Activated naive CD8-positive, alpha-beta T cell treated with anti-CD3 and anti-CD28 coated beads for 36 hours (primary cell): ENCODE data around the gene TICAM1. TPM values are rescaled to one million over a fixed set of nuclear protein-coding genes. Genes with fewer than 3 reads are reported as not detected.
A peak's percentile ranks its signal among the peaks of the same experiment; 100 is the strongest.
"Not testable (repeated sequence)": the region's sequence is repeated elsewhere in the genome, so short reads cannot be mapped to it uniquely, and the experiment has no call there.

Source experiments
- DNase-seq: peaks from one replicate; pipeline ENCODE4 v3.0.0; 2021
- H3K27ac Mint-ChIP-seq: one replicate; pipeline ENCODE4 v1.8.0; 2022; ENCODE audit warnings: mild to moderate bottlenecking, moderate library complexity, mixed read lengths
- H3K27me3 Mint-ChIP-seq: one replicate; pipeline ENCODE4 v1.8.0; 2022; ENCODE audit warnings: mild to moderate bottlenecking, mixed read lengths
- H3K36me3 Mint-ChIP-seq: one replicate; pipeline ENCODE4 v1.8.0; 2021; ENCODE audit warnings: mild to moderate bottlenecking, mixed read lengths
- H3K4me1 Mint-ChIP-seq: one replicate; pipeline ENCODE4 v1.8.0; 2021; ENCODE audit warnings: mixed read lengths
- H3K4me3 Mint-ChIP-seq: one replicate; pipeline ENCODE4 v1.8.0; 2022; ENCODE audit warnings: mild to moderate bottlenecking, moderate library complexity, mixed read lengths
- H3K9me3 Mint-ChIP-seq: one replicate; pipeline ENCODE4 v1.8.0; 2022; ENCODE audit warnings: mixed read lengths
- total RNA-seq, 2 experiments: library from RNA; stranded (reverse); gene quantifications; one replicate each; pipeline ENCODE4 v1.2.3, GENCODE V29; 2021

TICAM1 gene
- total RNA-seq, 2 experiments from 2014 or later = 18.4 to 19.5 TPM

GRCh38 chr19:4801085-4801619 lies 30.4 kb downstream of the TICAM1 start:
- no peak overlapping the region for H3K4me3 Mint-ChIP-seq

GRCh38 chr19:4800591-4801081 lies 30.9 kb downstream of the TICAM1 start:
- Mint-ChIP-seq H3K27ac (no peak overlapping the region), H3K27me3 (no peaks in the 10 kb centered on the region), H3K4me1 (peaks cover 11% of the 10 kb centered on the region), H3K36me3 (peaks cover 17% of the 10 kb centered on the region), H3K9me3 (no peaks in the 10 kb centered on the region), H3K4me3 (no peak overlapping the region)
- no peak for DNase-seq

More at GRCh38 chr19:4801085-4801619, 30.4 kb downstream of the TICAM1 start:
- Mint-ChIP-seq H3K36me3 (peaks cover 17% of the 10 kb centered on the region), H3K4me1 (peaks cover 7% of the 10 kb centered on the region), H3K9me3 (no peaks in the 10 kb centered on the region), H3K27ac (no peak overlapping the region), H3K27me3 (no peaks in the 10 kb centered on the region)
- DNase-seq = no peak

DNA sequence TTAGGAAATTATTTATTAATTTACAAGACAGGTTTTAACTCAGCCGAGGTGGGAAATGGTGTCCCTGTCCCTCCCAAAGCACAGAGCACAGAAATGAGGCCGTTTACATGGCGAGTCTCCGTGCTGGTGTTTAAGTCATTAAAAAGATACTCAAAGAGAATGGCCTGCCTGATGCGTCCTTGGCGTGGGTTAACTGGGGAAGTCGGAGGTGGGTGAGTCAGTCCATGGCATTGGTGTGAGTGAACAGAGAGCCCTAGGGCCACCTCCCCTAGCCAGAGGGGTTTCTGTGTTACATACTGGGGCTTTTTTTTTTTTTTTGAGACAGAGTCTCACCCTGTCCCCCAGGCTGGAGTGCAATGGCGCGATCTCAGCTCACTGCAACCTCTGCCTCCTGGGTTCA lies 36.1 kb downstream of the TICAM1 start:
- Mint-ChIP-seq H3K27ac (peak overlapping the region; percentile 72), H3K4me3 (peak overlapping the region; percentile 55), H3K27me3 (no peaks in the 10 kb centered on the region), H3K36me3 (peaks cover 36% of the 10 kb centered on the region), H3K9me3 (no peaks in the 10 kb centered on the region), H3K4me1 (peaks cover 33% of the 10 kb centered on the region)
- no peak for DNase-seq

- no peaks in the 10 kb centered on the region for H3K27me3 Mint-ChIP-seq
- H3K4me1 Mint-ChIP-seq = peaks cover 33% of the 10 kb centered on the region
- H3K36me3 Mint-ChIP-seq = peaks cover 36% of the 10 kb centered on the region
- no peaks in the 10 kb centered on the region for H3K9me3 Mint-ChIP-seq
- H3K27ac Mint-ChIP-seq = peak overlapping the region; percentile 51
- H3K4me3 Mint-ChIP-seq = peak overlapping the region; percentile 18
- DNase-seq = no peak
Measured at GRCh38 chr19:4794971-4795370, 36.5 kb downstream of the TICAM1 start.

DNA sequence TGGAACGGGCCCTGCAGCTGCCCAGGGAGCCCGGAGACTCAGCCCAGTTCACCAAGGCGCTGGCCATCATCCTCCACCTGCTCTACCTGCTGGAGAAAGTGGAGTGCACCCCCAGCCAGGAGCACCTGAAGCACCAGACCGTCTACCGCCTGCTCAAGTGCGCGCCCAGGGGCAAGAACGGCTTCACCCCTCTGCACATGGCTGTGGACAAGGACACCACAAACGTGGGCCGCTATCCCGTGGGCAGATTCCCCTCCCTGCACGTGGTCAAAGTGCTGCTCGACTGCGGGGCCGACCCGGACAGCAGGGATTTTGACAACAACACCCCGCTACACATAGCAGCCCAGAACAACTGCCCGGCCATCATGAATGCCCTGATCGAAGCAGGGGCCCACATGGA lies 38.2 kb downstream of the TICAM1 start:
- H3K27ac Mint-ChIP-seq = peak overlapping the region; percentile 82
- not testable (repeated sequence) for DNase-seq, H3K27me3 Mint-ChIP-seq, H3K9me3 Mint-ChIP-seq
- peaks cover 33% of the 10 kb centered on the region for H3K4me1 Mint-ChIP-seq
- H3K4me3 Mint-ChIP-seq = peak overlapping the region; percentile 90
- peaks cover 29% of the 10 kb centered on the region for H3K36me3 Mint-ChIP-seq

DNA sequence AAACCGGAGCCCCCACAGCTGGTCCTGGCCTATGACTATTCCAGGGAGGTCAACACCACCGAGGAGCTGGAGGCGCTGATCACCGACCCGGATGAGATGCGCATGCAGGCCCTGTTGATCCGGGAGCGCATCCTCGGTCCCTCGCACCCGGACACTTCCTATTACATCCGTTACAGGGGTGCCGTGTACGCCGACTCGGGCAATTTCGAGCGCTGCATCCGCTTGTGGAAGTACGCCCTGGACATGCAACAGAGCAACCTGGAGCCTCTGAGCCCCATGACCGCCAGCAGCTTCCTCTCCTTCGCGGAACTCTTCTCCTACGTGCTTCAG lies 38.7 kb downstream of the TICAM1 start:
- Mint-ChIP-seq H3K27ac (peak overlapping the region; percentile 82), H3K4me1 (peaks cover 33% of the 10 kb centered on the region), H3K36me3 (peaks cover 29% of the 10 kb centered on the region), H3K4me3 (peak overlapping the region; percentile 90)
- H3K27me3 Mint-ChIP-seq, DNase-seq, H3K9me3 Mint-ChIP-seq: not testable (repeated sequence)

DNA sequence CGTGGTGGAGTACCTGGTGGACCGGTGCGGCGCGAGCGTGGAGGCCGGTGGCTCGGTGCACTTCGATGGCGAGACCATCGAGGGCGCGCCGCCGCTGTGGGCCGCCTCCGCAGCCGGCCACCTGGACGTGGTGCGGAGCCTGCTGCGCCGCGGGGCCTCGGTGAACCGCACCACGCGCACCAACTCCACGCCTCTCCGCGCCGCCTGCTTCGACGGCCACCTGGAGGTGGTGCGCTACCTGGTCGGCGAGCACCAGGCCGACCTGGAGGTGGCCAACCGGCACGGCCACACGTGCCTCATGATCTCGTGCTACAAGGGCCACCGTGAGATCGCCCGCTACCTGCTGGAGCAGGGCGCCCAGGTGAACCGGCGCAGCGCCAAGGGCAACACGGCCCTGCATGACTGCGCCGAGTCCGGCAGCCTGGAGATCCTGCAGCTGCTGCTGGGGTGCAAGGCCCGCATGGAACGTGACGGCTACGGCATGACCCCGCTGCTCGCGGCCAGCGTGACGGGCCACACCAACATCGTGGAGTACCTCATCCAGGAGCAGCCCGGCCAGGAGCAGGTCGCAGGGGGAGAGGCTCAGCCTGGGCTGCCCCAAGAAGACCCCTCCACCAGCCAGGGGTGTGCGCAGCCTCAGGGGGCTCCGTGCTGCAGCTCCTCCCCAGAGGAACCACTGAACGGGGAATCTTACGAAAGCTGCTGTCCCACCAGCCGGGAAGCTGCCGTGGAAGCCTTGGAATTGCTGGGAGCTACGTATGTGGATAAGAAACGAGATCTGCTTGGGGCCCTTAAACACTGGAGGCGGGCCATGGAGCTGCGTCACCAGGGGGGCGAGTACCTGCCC lies 39.3 kb downstream of the TICAM1 start:
- Mint-ChIP-seq H3K27ac (peak overlapping the region; percentile 90), H3K4me3 (peak overlapping the region; percentile 90), H3K36me3 (peaks cover 26% of the 10 kb centered on the region), H3K4me1 (peaks cover 33% of the 10 kb centered on the region)
- H3K27me3 Mint-ChIP-seq, H3K9me3 Mint-ChIP-seq: not testable (repeated sequence)
- DNase-seq = peak; percentile 36

DNA sequence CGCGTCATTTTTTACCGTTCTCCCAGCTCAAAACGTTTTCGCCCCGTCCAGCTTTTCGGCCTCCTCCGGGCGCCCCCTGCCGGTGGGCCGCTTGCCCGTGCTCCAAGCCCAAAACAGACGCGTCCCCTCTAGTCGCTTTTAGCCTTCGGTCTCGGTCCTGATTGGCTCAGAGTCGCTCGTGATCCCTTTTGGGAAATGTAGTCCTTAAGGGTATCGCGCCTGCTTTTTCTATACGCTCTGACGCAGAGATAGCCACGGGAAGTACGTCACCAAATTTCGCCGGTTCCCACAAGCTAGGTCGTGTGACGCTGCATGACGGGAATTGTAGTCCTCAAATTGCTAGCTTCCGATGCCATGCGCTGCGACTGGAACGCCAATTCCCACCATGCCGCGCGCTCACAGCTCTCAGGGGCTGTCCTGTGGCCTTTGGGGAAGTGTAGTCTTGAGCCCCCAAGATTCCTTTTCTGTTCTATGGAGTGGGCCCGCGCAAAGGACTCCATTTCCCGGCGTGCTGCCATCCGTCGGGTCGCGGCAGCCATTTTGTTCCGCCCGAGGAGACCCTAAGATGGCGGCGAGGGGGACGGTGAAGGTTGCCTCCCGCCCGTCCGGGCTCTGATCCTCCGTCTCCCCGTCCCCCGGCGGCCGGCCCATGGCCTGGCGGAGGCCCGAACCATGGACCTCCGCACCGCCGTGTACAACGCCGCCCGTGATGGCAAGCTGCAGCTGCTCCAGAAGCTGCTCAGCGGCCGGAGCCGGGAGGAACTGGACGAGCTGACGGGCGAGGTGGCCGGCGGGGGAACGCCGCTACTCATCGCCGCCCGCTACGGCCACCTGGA lies 40.1 kb downstream of the TICAM1 start, which contains the start of gene FEM1A:
Gene FEM1A (plus strand): TSS at position 552 of the 836 bp plus-strand sequence. CDS start 121 bp downstream, at position 673.
- DNase-seq = peak; percentile 97
- H3K4me3 Mint-ChIP-seq = peak within 1 kb of the TSS; percentile 90
- H3K27ac Mint-ChIP-seq = peak within 1 kb of the TSS; percentile 90

GRCh38 chr19:4786412-4787016 lies 45.0 kb downstream of the TICAM1 start:
- not testable (repeated sequence) for H3K36me3 Mint-ChIP-seq, H3K9me3 Mint-ChIP-seq, DNase-seq, H3K27ac Mint-ChIP-seq, H3K4me3 Mint-ChIP-seq, H3K4me1 Mint-ChIP-seq
- peaks cover 13% of the 10 kb centered on the region for H3K27me3 Mint-ChIP-seq

More for the DNA sequence above, 40.1 kb downstream of the TICAM1 start, which contains the start of gene FEM1A:
- H3K4me1 Mint-ChIP-seq = peaks cover 28% of the 10 kb centered on the region
- no peaks in the 10 kb centered on the region for H3K9me3 Mint-ChIP-seq
- H3K27me3 Mint-ChIP-seq = no peaks in the 10 kb centered on the region
- peaks cover 22% of the 10 kb centered on the region for H3K36me3 Mint-ChIP-seq

DNA sequence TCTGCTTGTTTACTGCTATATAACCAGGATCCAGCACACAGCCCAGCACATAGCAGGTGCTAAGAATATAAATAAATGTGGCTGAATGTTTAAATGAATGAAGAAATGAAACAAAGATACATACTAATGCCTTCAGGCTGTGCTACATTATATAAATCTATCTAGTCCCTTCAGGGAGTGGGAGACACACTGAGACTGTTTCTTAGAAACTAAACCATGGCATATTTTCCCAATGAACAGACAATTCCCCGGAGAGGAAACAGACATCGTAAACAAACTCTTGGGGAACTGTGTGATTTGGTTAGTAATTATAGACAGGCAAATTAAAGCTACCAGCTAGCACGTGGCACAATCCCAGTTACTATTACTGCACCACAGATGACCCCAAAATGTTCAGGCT lies 49.7 kb downstream of the TICAM1 start:
- no peak for DNase-seq
- H3K27ac Mint-ChIP-seq = no peak overlapping the region
- no peak overlapping the region for H3K4me3 Mint-ChIP-seq
- H3K36me3 Mint-ChIP-seq = peaks cover 2% of the 10 kb centered on the region
- H3K27me3 Mint-ChIP-seq = peaks cover 20% of the 10 kb centered on the region
- H3K4me1 Mint-ChIP-seq = no peaks in the 10 kb centered on the region
- no peaks in the 10 kb centered on the region for H3K9me3 Mint-ChIP-seq

DNA sequence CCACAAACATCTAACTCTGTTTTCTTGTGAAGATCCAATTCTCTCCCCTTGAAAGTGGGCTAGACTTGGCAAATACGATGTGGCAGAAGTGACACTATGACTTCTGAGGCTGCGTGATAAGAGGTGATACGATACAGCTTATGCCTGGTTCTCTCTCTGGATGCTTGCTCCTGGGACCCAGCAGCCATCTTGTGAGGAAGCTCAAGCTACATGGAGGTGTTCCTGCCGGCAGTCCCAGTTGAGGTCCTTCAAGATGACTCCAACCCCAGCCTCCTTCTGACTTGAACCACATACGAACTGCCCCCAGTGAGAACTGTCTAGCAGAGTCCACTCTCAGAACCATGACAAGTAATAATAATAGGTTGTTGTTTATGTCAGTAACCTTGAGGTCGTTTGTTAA lies 50.7 kb downstream of the TICAM1 start:
- Mint-ChIP-seq H3K9me3 (no peaks in the 10 kb centered on the region), H3K36me3 (peaks cover 2% of the 10 kb centered on the region), H3K27ac (no peak overlapping the region), H3K4me3 (no peak overlapping the region), H3K27me3 (peaks cover 19% of the 10 kb centered on the region), H3K4me1 (no peaks in the 10 kb centered on the region)
- no peak for DNase-seq

- not testable (repeated sequence) for H3K36me3 Mint-ChIP-seq, H3K4me3 Mint-ChIP-seq, DNase-seq, H3K27ac Mint-ChIP-seq, H3K4me1 Mint-ChIP-seq, H3K9me3 Mint-ChIP-seq
- peaks cover 25% of the 10 kb centered on the region for H3K27me3 Mint-ChIP-seq
Measured at GRCh38 chr19:4778124-4778523, 53.4 kb downstream of the TICAM1 start.

DNA sequence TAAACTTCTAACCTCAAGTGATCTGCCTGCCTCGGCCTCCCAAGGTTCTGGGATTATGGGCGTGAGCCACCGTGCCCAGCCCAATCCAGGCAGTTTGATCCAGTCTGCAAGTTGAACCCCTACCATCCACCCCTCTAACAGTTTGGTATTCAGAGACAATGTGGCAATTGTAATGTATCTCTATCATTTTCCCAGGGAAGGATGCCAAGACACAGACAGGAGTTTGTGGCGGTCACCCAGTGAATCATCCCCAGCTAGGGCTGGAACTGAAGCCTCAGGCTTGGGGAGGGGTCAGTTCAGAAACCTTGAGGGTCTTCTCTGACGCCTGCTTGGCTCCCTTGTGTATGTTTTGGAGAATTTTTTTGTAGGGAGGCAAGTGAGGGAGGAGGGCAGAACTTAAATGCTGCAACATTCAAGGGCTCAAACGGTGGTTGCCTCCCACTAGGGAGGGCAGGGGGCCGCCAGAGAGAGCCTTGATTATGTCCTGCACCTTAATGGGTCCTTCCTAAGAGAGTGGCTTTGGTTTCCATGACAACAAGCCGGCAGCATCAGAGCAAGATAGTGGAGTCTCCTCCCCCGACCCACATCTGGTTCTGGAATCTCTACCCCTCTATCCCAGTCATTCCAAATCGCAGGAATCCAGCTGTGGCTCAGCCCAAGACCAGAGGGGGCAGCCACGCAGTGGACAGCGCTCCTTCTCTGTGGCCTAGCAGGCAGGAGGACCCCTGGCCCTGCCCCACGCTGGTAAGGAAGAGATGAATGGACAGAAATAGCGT lies 54.9 kb downstream of the TICAM1 start:
- Mint-ChIP-seq H3K27me3 (peaks cover 32% of the 10 kb centered on the region), H3K27ac (no peak overlapping the region), H3K4me1 (no peaks in the 10 kb centered on the region), H3K4me3 (no peak overlapping the region), H3K9me3 (no peaks in the 10 kb centered on the region), H3K36me3 (peaks cover 2% of the 10 kb centered on the region)
- no peak for DNase-seq

DNA sequence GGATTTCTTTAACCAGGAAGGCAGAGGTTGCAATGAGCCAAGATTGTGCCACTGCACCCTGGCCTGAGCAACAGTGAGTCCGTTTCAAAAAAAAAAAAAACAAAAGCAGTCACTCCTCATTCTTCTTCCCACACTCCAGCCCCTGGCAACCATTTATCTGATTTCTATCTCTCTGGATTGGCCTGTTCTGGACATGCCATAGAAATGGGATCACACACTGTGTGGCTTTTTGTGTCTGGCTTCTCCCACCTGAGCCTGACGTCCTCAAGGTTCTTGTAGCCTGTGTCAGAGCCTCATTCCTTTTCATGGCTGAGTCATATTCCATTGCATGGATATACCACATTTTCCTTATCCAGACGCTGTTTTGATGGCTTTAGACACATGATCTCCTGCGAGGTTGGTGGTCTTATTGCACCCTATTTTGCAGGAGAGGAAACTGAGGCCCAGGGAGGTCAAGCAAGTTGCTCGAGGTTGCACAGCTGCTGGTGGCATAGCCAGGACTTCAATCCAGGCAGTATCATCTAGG lies 55.8 kb downstream of the TICAM1 start:
- no peak overlapping the region for H3K4me3 Mint-ChIP-seq
- no peak for DNase-seq
- H3K4me1 Mint-ChIP-seq = no peaks in the 10 kb centered on the region
- H3K27ac Mint-ChIP-seq = no peak overlapping the region
- no peaks in the 10 kb centered on the region for H3K36me3 Mint-ChIP-seq
- H3K9me3 Mint-ChIP-seq = no peaks in the 10 kb centered on the region
- H3K27me3 Mint-ChIP-seq = peaks cover 32% of the 10 kb centered on the region
